Astrocyte of the cerebellum (primary cell): ENCODE data around the gene CALHM2.

Experiments
- DNase-seq: peaks from one replicate; pipeline ENCODE4 v3.0.0-alpha.2; 2011; ENCODE audit warnings: low read depth
- H3K4me3 ChIP-seq: 2 replicates; pipeline ENCODE4 v1.5.1; 2011; ENCODE audit warnings: mild to moderate bottlenecking, low read depth, low read length, moderate library complexity
- CTCF ChIP-seq: IDR thresholded peaks from 2 replicates; pipeline ENCODE4 v1.5.1; 2012; ENCODE audit warnings: low read length, low read depth, moderate library complexity, mild to moderate bottlenecking; ENCODE audit errors: missing control alignments
- in situ Hi-C: cut with HindIII; loops from 2 replicates; pipeline ENCODE4 v1.10.0; 2017; ENCODE audit warnings: low sequenced_read_pairs

The CALHM2 gene

GRCh38 chr10:103469201-103469600 lies 17.0 kb upstream of the CALHM2 start:
- DNase-seq: no peak
- in situ Hi-C loops: no loop called here
- TF ChIP-seq CTCF: no peak

GRCh38 chr10:103467406-103467805 lies 15.2 kb upstream of the CALHM2 start:
- in situ Hi-C loops: no loop called here
- H3K4me3 ChIP-seq: no peak overlapping the region
- TF ChIP-seq CTCF: no peak
- no peak for DNase-seq

More at GRCh38 chr10:103469201-103469600, 17.0 kb upstream of the CALHM2 start:
- no peak overlapping the region for H3K4me3 ChIP-seq

- no peak for DNase-seq
- H3K4me3 ChIP-seq: no peak overlapping the region
- in situ Hi-C loops: no loop called here
- TF ChIP-seq CTCF: no peak
Observed at GRCh38 chr10:103466734-103467133, 14.6 kb upstream of the CALHM2 start.

GRCh38 chr10:103465411-103466179 lies 13.4 kb upstream of the CALHM2 start:
- no peak for DNase-seq
- in situ Hi-C loops: no loop called here
- TF ChIP-seq CTCF: no peak
- H3K4me3 ChIP-seq: no peak overlapping the region

GRCh38 chr10:103463499-103463898 lies 11.3 kb upstream of the CALHM2 start:
- TF ChIP-seq CTCF: no peak
- H3K4me3 ChIP-seq: no peak overlapping the region
- in situ Hi-C loops: no loop called here
- no peak for DNase-seq

- no peak for TF ChIP-seq CTCF
- in situ Hi-C loops: loop anchor here (10.0 kb wide), 1 partner anchor 55 kb away; no protein-coding TSS in a partner anchor
- no peak for DNase-seq
- no peak overlapping the region for H3K4me3 ChIP-seq
Observed at GRCh38 chr10:103459615-103460014, 7.4 kb upstream of the CALHM2 start.
